ENCODE results near the gene SEMA4F. TPM values are rescaled to one million over a fixed set of nuclear protein-coding genes. Genes with fewer than 3 reads are reported as not detected.

SEMA4F gene
- total RNA-seq, 1 experiment from 2014 or later, result 6.6 TPM

GRCh38 chr2:74728842-74729241 is 74.8 kb downstream of the SEMA4F start:
- peaks cover 4 to 5% of the 10 kb centered on the region in 2 experiments; a peak in 4 of 5 replicates for H3K9me3 Mint-ChIP-seq
- H3K18ac ChIP-seq (ENCODE audit: insufficient read length, low read depth, low read length), result no peak overlapping the region
- WGBS (ENCODE audit: extremely low coverage, insufficient read length, low lambda C conversion rate), result no CpG with 5 or more reads among the region's 2 CpGs

More at GRCh38 chr2:74728842-74729241, 74.8 kb downstream of the SEMA4F start:
- H3K14ac ChIP-seq (ENCODE audit: insufficient read depth, low read length), result no peak overlapping the region
- H2AK5ac ChIP-seq (ENCODE audit: insufficient read length, low read length), result no peak overlapping the region
- no peak overlapping the region for H3K23ac ChIP-seq (ENCODE audit: insufficient read length, low read depth, low read length)
- no peaks in the 10 kb centered on the region for H3K9me3 ChIP-seq (ENCODE audit: control insufficient read depth, low read depth, low read length)
- no peak overlapping the region for H3K4me3 Mint-ChIP-seq
- no peak overlapping the region for H2BK5ac ChIP-seq (ENCODE audit: insufficient read length, low read length)
- no peak overlapping the region for H3K27ac ChIP-seq (ENCODE audit: insufficient read length, low read depth, low read length)
- DNase-seq, result no peak
- no peak overlapping the region for H2BK12ac ChIP-seq (ENCODE audit: insufficient read length, low read depth, low read length)
- no peaks in the 10 kb centered on the region for H3K79me2 ChIP-seq (ENCODE audit: insufficient read depth, low read length)
- no peak overlapping the region for H3K56ac ChIP-seq (ENCODE audit: insufficient read length, low read depth, low read length)
- H4K20me1 ChIP-seq (ENCODE audit: control insufficient read depth, insufficient read depth, insufficient read length), result no peaks in the 10 kb centered on the region
- no peak overlapping the region for H2BK15ac ChIP-seq (ENCODE audit: low read depth, low read length)
- H2BK20ac ChIP-seq (ENCODE audit: low read depth, low read length, poor library complexity, severe bottlenecking), result no peak overlapping the region
- no peaks in the 10 kb centered on the region for H3K27me3 ChIP-seq (ENCODE audit: insufficient read depth, low read length)
- H3K4me1 ChIP-seq (ENCODE audit: insufficient read depth, low read length), result no peaks in the 10 kb centered on the region
- H4K91ac ChIP-seq (ENCODE audit: insufficient read length, low read depth, low read length), result no peak overlapping the region
- no peak overlapping the region for H3K4ac ChIP-seq (ENCODE audit: low read depth, low read length)
- H3K79me1 ChIP-seq (ENCODE audit: insufficient read depth, low read depth, low read length, poor library complexity, severe bottlenecking), result no peaks in the 10 kb centered on the region
- H3K36me3 Mint-ChIP-seq (ENCODE audit: insufficient read depth in 1 of 3, low read depth in 3 of 3), result peaks cover 0 to 2% (median 0%) of the 10 kb centered on the region in 3 experiments; a peak in 1 of 7 replicates
- no peak overlapping the region for H3K9ac ChIP-seq (ENCODE audit: extremely low read depth, insufficient read length, low read length)
- peaks cover 1 to 8% of the 10 kb centered on the region in 2 experiments for H3K4me1 Mint-ChIP-seq
- no peak overlapping the region for H2AFZ ChIP-seq (ENCODE audit: low read length)
- H3K27me3 Mint-ChIP-seq (ENCODE audit: low read depth), result peaks cover 2% of the 10 kb centered on the region; the same call in 1 of the 2 replicates
- H3K27ac Mint-ChIP-seq, result no peak overlapping the region
- no peak overlapping the region for H4K5ac ChIP-seq (ENCODE audit: insufficient read length, low read depth, low read length)
- H4K8ac ChIP-seq (replicated peaks; ENCODE audit: insufficient read length, low read depth, low read length), result no peak overlapping the region
- H3T11ph ChIP-seq (ENCODE audit: low read length), result no peak overlapping the region
- no peak overlapping the region for H3K4me2 ChIP-seq (ENCODE audit: insufficient read depth, insufficient read length, low read length)
- H2BK120ac ChIP-seq (ENCODE audit: low read depth, low read length, poor library complexity, severe bottlenecking), result no peak overlapping the region
- no peaks in the 10 kb centered on the region for H3K23me2 ChIP-seq (ENCODE audit: insufficient read length, low read depth, low read length, poor library complexity, severe bottlenecking)
- TF ChIP-seq CTCF (conservative IDR thresholded peaks at IDR 0.05), result no peak

All from H9 (cell line).